KMS-11 (cell line): ENCODE results near the gene PEX11A.
A peak's percentile ranks its signal among the peaks of the same experiment; 100 is the strongest.
"Not testable (repeated sequence)": the region's sequence is repeated elsewhere in the genome, so short reads cannot be mapped to it uniquely, and the experiment has no call there.

Experiments used
- H2AFZ ChIP-seq: fragments of 200-600 bp; sonication (generic); 2 replicates; pipeline ENCODE4 v1.6.1; 2016; ENCODE audit warnings: antibody characterized with exemption, mixed run types, low read depth
- H3K27ac ChIP-seq: fragments of 200-600 bp; sonication (generic); 2 replicates; pipeline ENCODE4 v1.6.1; 2016; ENCODE audit warnings: mild to moderate bottlenecking, mixed run types
- H3K27me3 ChIP-seq: fragments of 200-600 bp; sonication (generic); 2 replicates; pipeline ENCODE4 v1.6.1; 2017; ENCODE audit warnings: mild to moderate bottlenecking, low read depth, mixed run types, moderate library complexity; ENCODE audit not compliant: insufficient read depth
- H3K36me3 ChIP-seq: fragments of 200-600 bp; sonication (generic); 2 replicates; pipeline ENCODE4 v1.6.1; 2017; ENCODE audit warnings: mild to moderate bottlenecking, mixed run types; ENCODE audit not compliant: insufficient read depth
- H3K4me1 ChIP-seq: fragments of 200-600 bp; sonication (generic); 2 replicates; pipeline ENCODE4 v1.6.1; 2016; ENCODE audit warnings: mild to moderate bottlenecking, low read depth, mixed run types; ENCODE audit not compliant: poor library complexity, severe bottlenecking
- H3K4me2 ChIP-seq: fragments of 200-600 bp; sonication (generic); 2 replicates; pipeline ENCODE4 v1.7.0; 2016; ENCODE audit warnings: mild to moderate bottlenecking, mixed run types
- H3K4me3 ChIP-seq: fragments of 200-600 bp; sonication (generic); IDR thresholded peaks from 2 replicates; pipeline ENCODE4 v1.6.1; 2017; ENCODE audit warnings: low read depth, low read length, mixed read lengths; ENCODE audit not compliant: insufficient read depth
- H3K79me2 ChIP-seq: fragments of 200-600 bp; sonication (generic); 2 replicates; pipeline ENCODE4 v1.6.1; 2016; ENCODE audit warnings: low read depth, mixed run types; ENCODE audit not compliant: insufficient read depth
- H3K9ac ChIP-seq: fragments of 200-600 bp; sonication (generic); 2 replicates; pipeline ENCODE4 v1.6.1; 2016; ENCODE audit warnings: mild to moderate bottlenecking, mixed run types
- H4K20me1 ChIP-seq: fragments of 200-600 bp; sonication (generic); 2 replicates; pipeline ENCODE4 v1.6.1; 2016; ENCODE audit warnings: mild to moderate bottlenecking, mixed run types; ENCODE audit not compliant: insufficient read depth
- TF ChIP-seq, protein P1 (sequence below): fragments of 200-600 bp; sonication (generic); conservative IDR thresholded peaks from 2 replicates; pipeline ENCODE4 v1.6.1; 2017; ENCODE audit warnings: low read depth, mild to moderate bottlenecking, antibody characterized with exemption, low read length, moderate library complexity, mixed read lengths

The PEX11A gene

GRCh38 chr15:89693696-89694095 lies 3.1 kb upstream of the PEX11A start:
- no peaks in the 10 kb centered on the region for H3K27me3 ChIP-seq
- H3K4me3 ChIP-seq, result no peak overlapping the region
- TF ChIP-seq, protein P1, sequence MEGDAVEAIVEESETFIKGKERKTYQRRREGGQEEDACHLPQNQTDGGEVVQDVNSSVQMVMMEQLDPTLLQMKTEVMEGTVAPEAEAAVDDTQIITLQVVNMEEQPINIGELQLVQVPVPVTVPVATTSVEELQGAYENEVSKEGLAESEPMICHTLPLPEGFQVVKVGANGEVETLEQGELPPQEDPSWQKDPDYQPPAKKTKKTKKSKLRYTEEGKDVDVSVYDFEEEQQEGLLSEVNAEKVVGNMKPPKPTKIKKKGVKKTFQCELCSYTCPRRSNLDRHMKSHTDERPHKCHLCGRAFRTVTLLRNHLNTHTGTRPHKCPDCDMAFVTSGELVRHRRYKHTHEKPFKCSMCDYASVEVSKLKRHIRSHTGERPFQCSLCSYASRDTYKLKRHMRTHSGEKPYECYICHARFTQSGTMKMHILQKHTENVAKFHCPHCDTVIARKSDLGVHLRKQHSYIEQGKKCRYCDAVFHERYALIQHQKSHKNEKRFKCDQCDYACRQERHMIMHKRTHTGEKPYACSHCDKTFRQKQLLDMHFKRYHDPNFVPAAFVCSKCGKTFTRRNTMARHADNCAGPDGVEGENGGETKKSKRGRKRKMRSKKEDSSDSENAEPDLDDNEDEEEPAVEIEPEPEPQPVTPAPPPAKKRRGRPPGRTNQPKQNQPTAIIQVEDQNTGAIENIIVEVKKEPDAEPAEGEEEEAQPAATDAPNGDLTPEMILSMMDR, result no peak
- no peak overlapping the region for H2AFZ ChIP-seq
- no peak overlapping the region for H3K27ac ChIP-seq
- peaks cover 5% of the 10 kb centered on the region for H3K4me1 ChIP-seq
- no peaks in the 10 kb centered on the region for H4K20me1 ChIP-seq
- H3K79me2 ChIP-seq, result no peaks in the 10 kb centered on the region
- H3K4me2 ChIP-seq, result no peak overlapping the region
- H3K9ac ChIP-seq, result no peak overlapping the region
- no peaks in the 10 kb centered on the region for H3K36me3 ChIP-seq

DNA sequence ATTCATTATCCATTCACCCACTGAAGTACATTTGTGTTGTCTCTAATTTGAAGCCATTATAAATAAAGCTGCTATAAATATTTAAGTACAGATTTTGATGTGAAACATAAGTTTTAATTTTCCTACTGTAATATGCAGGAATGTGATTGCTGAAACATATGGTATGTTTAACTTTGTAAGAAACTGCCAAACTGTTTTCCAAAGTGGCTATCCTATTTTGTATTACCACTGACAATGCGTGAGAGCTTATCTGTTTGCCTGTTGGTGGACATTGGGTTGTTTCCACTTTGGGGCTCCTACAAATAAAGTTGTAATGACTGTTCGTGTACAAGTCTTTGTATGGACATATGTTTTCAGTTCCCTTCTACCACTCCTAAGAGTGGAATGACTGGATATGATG lies 2.5 kb upstream of the PEX11A start:
- no peaks in the 10 kb centered on the region for H3K79me2 ChIP-seq
- H4K20me1 ChIP-seq, result no peaks in the 10 kb centered on the region
- no peak overlapping the region for H2AFZ ChIP-seq
- no peaks in the 10 kb centered on the region for H3K27me3 ChIP-seq
- no peak overlapping the region for H3K9ac ChIP-seq
- no peak overlapping the region for H3K4me2 ChIP-seq
- TF ChIP-seq, protein P1, result no peak
- H3K27ac ChIP-seq, result no peak overlapping the region
- peaks cover 5% of the 10 kb centered on the region for H3K4me1 ChIP-seq
- H3K36me3 ChIP-seq, result no peaks in the 10 kb centered on the region
- no peak overlapping the region for H3K4me3 ChIP-seq

GRCh38 chr15:89689930-89690275 lies 651 bp downstream of the PEX11A start:
- peak overlapping the region; percentile 97 for H3K4me2 ChIP-seq
- H3K79me2 ChIP-seq, H3K27me3 ChIP-seq, H3K36me3 ChIP-seq, H3K9ac ChIP-seq, H3K4me3 ChIP-seq, H4K20me1 ChIP-seq, H3K4me1 ChIP-seq, H3K27ac ChIP-seq: not testable (repeated sequence)
- H2AFZ ChIP-seq, result peak overlapping the region; percentile 100

GRCh38 chr15:89686522-89686921 lies 4.0 kb downstream of the PEX11A start:
- Histone ChIP-seq H3K4me3 (no peak overlapping the region), H3K9ac (no peak overlapping the region), H3K4me1 (peaks cover 5% of the 10 kb centered on the region), H3K36me3 (no peaks in the 10 kb centered on the region), H3K4me2 (no peak overlapping the region), H3K79me2 (no peaks in the 10 kb centered on the region), H4K20me1 (no peaks in the 10 kb centered on the region), H3K27ac (no peak overlapping the region), H2AFZ (no peak overlapping the region), H3K27me3 (no peaks in the 10 kb centered on the region)
- TF ChIP-seq, protein P1, result no peak

GRCh38 chr15:89685995-89686394 lies 4.6 kb downstream of the PEX11A start:
- Histone ChIP-seq H3K27me3 (no peaks in the 10 kb centered on the region), H3K4me3 (no peak overlapping the region), H3K9ac (no peak overlapping the region), H2AFZ (no peak overlapping the region), H4K20me1 (no peaks in the 10 kb centered on the region), H3K4me2 (no peak overlapping the region), H3K36me3 (no peaks in the 10 kb centered on the region), H3K27ac (no peak overlapping the region), H3K4me1 (peaks cover 2% of the 10 kb centered on the region), H3K79me2 (no peaks in the 10 kb centered on the region)
- TF ChIP-seq, protein P1, result no peak
